K562 (cell line): ENCODE data around the gene KIAA0319L. TPM values are rescaled to one million over a fixed set of nuclear protein-coding genes. Genes with fewer than 3 reads are reported as not detected.

Experiments used
- CBX1 ChIP-seq: sonication (generic); IDR thresholded peaks from 2 replicates; pipeline ENCODE4 v1.6.1; 2016; ENCODE audit warnings: antibody characterized with exemption, low read depth, mild to moderate bottlenecking
- CBX5 ChIP-seq: IDR thresholded peaks from 2 replicates; pipeline ENCODE4 v1.6.1; 2014; ENCODE audit warnings: low read depth, borderline replicate concordance
- DNMT1 ChIP-seq: fragments of 450-650 bp; IDR thresholded peaks from 2 replicates; pipeline ENCODE4 v1.6.1; 2016; ENCODE audit warnings: antibody characterized with exemption, mild to moderate bottlenecking
- ESRRB ChIP-seq: fragments of 250-450 bp; sonication (Bioruptor Pico); IDR thresholded peaks from 2 replicates; pipeline ENCODE4 v1.5.0; 2020; ENCODE audit warnings: mild to moderate bottlenecking, moderate library complexity, borderline replicate concordance
- GATAD2A ChIP-seq: fragments of 450-650 bp; IDR thresholded peaks from 2 replicates; pipeline ENCODE4 v1.6.1; 2017
- ILK ChIP-seq: fragments of 450-650 bp; IDR thresholded peaks from 2 replicates; pipeline ENCODE4 v1.6.1; 2016; ENCODE audit warnings: missing genetic modification characterization, low read depth, mild to moderate bottlenecking, missing compliant biosample characterization, moderate library complexity, borderline replicate concordance
- KDM5B ChIP-seq: fragments of 200-600 bp; sonication (generic); IDR thresholded peaks from 2 replicates; pipeline ENCODE4 v1.6.1; 2012; ENCODE audit warnings: low read depth, mild to moderate bottlenecking, moderate library complexity, low read length, control low read depth, inconsistent platforms; ENCODE audit not compliant: insufficient replicate concordance
- NCOA4 ChIP-seq: fragments of 450-650 bp; IDR thresholded peaks from 2 replicates; pipeline ENCODE4 v1.6.1; 2018; ENCODE audit warnings: mild to moderate bottlenecking; ENCODE audit not compliant: partially characterized antibody
- NFXL1 ChIP-seq: fragments of 450-650 bp; formaldehyde crosslinking; IDR thresholded peaks from 2 replicates; pipeline ENCODE4 v1.4.0; 2021; ENCODE audit warnings: mild to moderate bottlenecking
- PKNOX1 ChIP-seq: fragments of 450-650 bp; IDR thresholded peaks from 2 replicates; pipeline ENCODE4 v1.6.1; 2016
- RFX5 ChIP-seq: IDR thresholded peaks from 2 replicates; pipeline ENCODE4 v1.6.1; 2011; ENCODE audit warnings: low read depth, mild to moderate bottlenecking, improper control_type of control experiment, low read length
- SMAD3 ChIP-seq: fragments of 450-650 bp; formaldehyde crosslinking; conservative IDR thresholded peaks from 2 replicates; pipeline ENCODE4 v1.4.0; 2020; ENCODE audit warnings: mild to moderate bottlenecking
- SOX6 ChIP-seq: fragments of 450-650 bp; IDR thresholded peaks from 2 replicates; pipeline ENCODE4 v1.6.1; 2014; ENCODE audit warnings: mild to moderate bottlenecking
- TCF7L2 ChIP-seq: fragments of 150-350 bp; IDR thresholded peaks from 2 replicates; pipeline ENCODE4 v1.6.1; 2016; ENCODE audit warnings: low read depth, mild to moderate bottlenecking, low read length, moderate library complexity
- U2AF2 ChIP-seq: fragments of 200-400 bp; formaldehyde crosslinking; optimal IDR thresholded peaks from 2 replicates; pipeline ENCODE3; 2017; ENCODE audit warnings: low read depth, mild to moderate bottlenecking, low read length
- ZNF217 ChIP-seq: sonication (generic); formaldehyde crosslinking; IDR thresholded peaks from 2 replicates; pipeline ENCODE4 v1.8.0; 2022; ENCODE audit warnings: mild to moderate bottlenecking, missing genetic modification reagents
- ZNF263 ChIP-seq: sonication (generic); formaldehyde crosslinking; IDR thresholded peaks from 2 replicates; pipeline ENCODE4 v1.8.0; 2022; ENCODE audit warnings: mild to moderate bottlenecking, missing genetic modification reagents, borderline replicate concordance
- polyA plus RNA-seq, 8 experiments: library from polyadenylated mRNA; depleted of rRNA in 4 of 8; stranded (reverse) in 5 of 8; unstranded in 3 of 8; fragments of >200 nt; fragmentation: Nextera tagmentation in 2 of 8; fragmentation: Illumina TruSeq in 1 of 8; extraction: Ambion mirVana in 2 of 8; extraction: Trizol in 1 of 8; gene quantifications; 2 replicates each; pipeline versions ENCODE4 v1.2.1 to v1.2.3, GENCODE V29; 2011 to 2014; ENCODE audit warnings: inconsistent platforms in 1 of 8, missing spikeins in 1 of 8
- total RNA-seq, 7 experiments: library from RNA; depleted of rRNA in 6 of 7; stranded (reverse); fragments of >200 nt in 6 of 7; fragmentation: Illumina TruSeq in 2 of 7; extraction: Trizol in 2 of 7; gene quantifications; 2 replicates each; pipeline versions ENCODE4 v1.2.1 to v1.2.3, GENCODE V29; 2011 to 2021; ENCODE audit warnings: low replicate concordance in 1 of 7
- TF ChIP-seq, protein P1 (sequence below): fragments of 200-400 bp; formaldehyde crosslinking; IDR thresholded peaks from 2 replicates; pipeline ENCODE4 v1.6.1; 2017; ENCODE audit warnings: mild to moderate bottlenecking, low read depth, low read length, moderate library complexity
- TF ChIP-seq, protein P2 (sequence below): fragments of 200-800 bp; sonication (Bioruptor generic); IDR thresholded peaks from 2 replicates; pipeline ENCODE4 v1.6.1; 2016; ENCODE audit warnings: missing genetic modification characterization, missing compliant biosample characterization

The KIAA0319L gene
- total and polyA plus RNA-seq, 9 of the 15 experiments (the other 6 are each of a cell fraction or from before 2014, with no cell fraction given), result 2.4 to 51.7 (median 27.4) TPM

GRCh38 chr1:35557611-35558373, 589 bp upstream of the KIAA0319L start, which contains the start of gene NCDN (continued):
- no peak for TF ChIP-seq NFXL1
- no peak for TF ChIP-seq NCOA4
- TF ChIP-seq RFX5, result no peak
- no peak for TF ChIP-seq ILK (tag)
- peak; percentile 51 for TF ChIP-seq GATAD2A
- no peak for TF ChIP-seq TCF7L2
- TF ChIP-seq, protein P1, sequence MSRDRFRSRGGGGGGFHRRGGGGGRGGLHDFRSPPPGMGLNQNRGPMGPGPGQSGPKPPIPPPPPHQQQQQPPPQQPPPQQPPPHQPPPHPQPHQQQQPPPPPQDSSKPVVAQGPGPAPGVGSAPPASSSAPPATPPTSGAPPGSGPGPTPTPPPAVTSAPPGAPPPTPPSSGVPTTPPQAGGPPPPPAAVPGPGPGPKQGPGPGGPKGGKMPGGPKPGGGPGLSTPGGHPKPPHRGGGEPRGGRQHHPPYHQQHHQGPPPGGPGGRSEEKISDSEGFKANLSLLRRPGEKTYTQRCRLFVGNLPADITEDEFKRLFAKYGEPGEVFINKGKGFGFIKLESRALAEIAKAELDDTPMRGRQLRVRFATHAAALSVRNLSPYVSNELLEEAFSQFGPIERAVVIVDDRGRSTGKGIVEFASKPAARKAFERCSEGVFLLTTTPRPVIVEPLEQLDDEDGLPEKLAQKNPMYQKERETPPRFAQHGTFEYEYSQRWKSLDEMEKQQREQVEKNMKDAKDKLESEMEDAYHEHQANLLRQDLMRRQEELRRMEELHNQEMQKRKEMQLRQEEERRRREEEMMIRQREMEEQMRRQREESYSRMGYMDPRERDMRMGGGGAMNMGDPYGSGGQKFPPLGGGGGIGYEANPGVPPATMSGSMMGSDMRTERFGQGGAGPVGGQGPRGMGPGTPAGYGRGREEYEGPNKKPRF, result no peak
- TF ChIP-seq ZNF217, result no peak
- no peak for TF ChIP-seq ESRRB (CRISPR knock-in tag)
- TF ChIP-seq U2AF2, result no peak
- no peak for TF ChIP-seq SMAD3
- peak; percentile 73 for TF ChIP-seq ZNF263 (CRISPR knock-in tag)
- TF ChIP-seq, protein P2, sequence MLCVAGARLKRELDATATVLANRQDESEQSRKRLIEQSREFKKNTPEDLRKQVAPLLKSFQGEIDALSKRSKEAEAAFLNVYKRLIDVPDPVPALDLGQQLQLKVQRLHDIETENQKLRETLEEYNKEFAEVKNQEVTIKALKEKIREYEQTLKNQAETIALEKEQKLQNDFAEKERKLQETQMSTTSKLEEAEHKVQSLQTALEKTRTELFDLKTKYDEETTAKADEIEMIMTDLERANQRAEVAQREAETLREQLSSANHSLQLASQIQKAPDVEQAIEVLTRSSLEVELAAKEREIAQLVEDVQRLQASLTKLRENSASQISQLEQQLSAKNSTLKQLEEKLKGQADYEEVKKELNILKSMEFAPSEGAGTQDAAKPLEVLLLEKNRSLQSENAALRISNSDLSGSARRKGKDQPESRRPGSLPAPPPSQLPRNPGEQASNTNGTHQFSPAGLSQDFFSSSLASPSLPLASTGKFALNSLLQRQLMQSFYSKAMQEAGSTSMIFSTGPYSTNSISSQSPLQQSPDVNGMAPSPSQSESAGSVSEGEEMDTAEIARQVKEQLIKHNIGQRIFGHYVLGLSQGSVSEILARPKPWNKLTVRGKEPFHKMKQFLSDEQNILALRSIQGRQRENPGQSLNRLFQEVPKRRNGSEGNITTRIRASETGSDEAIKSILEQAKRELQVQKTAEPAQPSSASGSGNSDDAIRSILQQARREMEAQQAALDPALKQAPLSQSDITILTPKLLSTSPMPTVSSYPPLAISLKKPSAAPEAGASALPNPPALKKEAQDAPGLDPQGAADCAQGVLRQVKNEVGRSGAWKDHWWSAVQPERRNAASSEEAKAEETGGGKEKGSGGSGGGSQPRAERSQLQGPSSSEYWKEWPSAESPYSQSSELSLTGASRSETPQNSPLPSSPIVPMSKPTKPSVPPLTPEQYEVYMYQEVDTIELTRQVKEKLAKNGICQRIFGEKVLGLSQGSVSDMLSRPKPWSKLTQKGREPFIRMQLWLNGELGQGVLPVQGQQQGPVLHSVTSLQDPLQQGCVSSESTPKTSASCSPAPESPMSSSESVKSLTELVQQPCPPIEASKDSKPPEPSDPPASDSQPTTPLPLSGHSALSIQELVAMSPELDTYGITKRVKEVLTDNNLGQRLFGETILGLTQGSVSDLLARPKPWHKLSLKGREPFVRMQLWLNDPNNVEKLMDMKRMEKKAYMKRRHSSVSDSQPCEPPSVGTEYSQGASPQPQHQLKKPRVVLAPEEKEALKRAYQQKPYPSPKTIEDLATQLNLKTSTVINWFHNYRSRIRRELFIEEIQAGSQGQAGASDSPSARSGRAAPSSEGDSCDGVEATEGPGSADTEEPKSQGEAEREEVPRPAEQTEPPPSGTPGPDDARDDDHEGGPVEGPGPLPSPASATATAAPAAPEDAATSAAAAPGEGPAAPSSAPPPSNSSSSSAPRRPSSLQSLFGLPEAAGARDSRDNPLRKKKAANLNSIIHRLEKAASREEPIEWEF (CRISPR knock-in tag), result no peak
- TF ChIP-seq KDM5B, result peak; percentile 86
- no peak for TF ChIP-seq PKNOX1
- TF ChIP-seq SOX6, result 0 out of 2 replicates have a peak, but pooled peaks have one; percentile 6
- TF ChIP-seq CBX5, result no peak
- no peak for TF ChIP-seq CBX1
- peak; percentile 75; the same call in 1 of the 2 replicates for TF ChIP-seq DNMT1
